HG03457 (cell line): ENCODE measurements around the gene MEGF6.

Source experiments
- ATAC-seq: cut with Tn5 transposase; IDR thresholded peaks from one replicate; pipeline ENCODE4 v1.9.1; 2021; ENCODE audit warnings: moderate number of reproducible peaks; ENCODE audit not compliant: unreplicated experiment

Gene MEGF6

GRCh38 chr1:3475839-3476573 lies 135.3 kb downstream of the MEGF6 start:
- ATAC-seq: no peak

DNA sequence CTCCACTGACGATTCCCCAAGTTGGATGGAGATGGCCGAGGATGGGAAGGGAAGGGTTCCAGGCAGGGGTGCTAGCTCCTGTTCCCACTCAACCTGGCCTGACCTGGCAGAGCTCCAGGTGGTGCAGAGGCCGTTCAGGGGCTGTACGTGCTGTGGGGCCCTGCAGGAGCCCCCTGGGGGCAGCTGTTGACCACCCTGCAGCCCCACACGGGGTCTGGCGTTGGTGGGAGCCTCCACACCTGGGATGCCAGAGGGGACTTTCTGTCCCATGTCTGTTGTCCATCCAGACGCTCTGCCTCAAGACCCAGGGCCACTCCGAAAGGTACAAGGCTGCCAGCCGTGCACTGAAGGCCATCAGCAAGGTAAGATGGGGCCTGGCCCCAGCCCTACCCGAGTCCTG lies 136.9 kb downstream of the MEGF6 start:
- no peak for ATAC-seq

- no peak for ATAC-seq
These were observed 137.3 kb downstream of the MEGF6 start for GRCh38 chr1:3474016-3474415.

DNA sequence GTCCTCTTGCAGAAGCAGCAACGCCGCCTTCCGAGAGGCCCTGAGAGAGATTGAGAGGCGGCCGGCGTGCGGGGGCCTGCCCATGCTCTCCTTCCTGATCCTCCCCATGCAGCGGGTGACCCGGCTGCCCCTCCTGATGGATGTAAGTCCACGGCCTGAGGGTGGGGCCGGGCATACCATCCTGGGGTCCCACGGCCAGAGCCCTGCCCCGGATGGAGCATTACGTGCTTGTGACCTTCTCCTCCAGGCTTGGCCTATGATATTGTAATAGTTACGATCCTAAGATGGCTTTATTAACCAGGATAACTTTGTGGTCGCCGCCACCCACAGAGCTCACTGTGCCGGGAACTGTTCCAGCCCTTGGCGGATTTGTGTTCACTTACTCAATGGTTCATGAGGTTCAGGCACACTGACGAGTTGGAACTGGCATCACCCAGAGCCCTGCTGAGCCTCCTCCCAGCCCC lies 137.9 kb downstream of the MEGF6 start:
- no peak for ATAC-seq

GRCh38 chr1:3472906-3473305 lies 138.4 kb downstream of the MEGF6 start:
- no peak for ATAC-seq

- no peak for ATAC-seq
These were observed 139.0 kb downstream of the MEGF6 start for GRCh38 chr1:3472088-3472850.

- no peak for ATAC-seq
These were observed 139.8 kb downstream of the MEGF6 start for GRCh38 chr1:3471356-3472087.

- ATAC-seq: no peak
These were observed 140.5 kb downstream of the MEGF6 start for GRCh38 chr1:3470650-3471355.

GRCh38 chr1:3469849-3470649 lies 141.3 kb downstream of the MEGF6 start:
- no peak for ATAC-seq

GRCh38 chr1:3469104-3469848 lies 142.0 kb downstream of the MEGF6 start:
- ATAC-seq: no peak

DNA sequence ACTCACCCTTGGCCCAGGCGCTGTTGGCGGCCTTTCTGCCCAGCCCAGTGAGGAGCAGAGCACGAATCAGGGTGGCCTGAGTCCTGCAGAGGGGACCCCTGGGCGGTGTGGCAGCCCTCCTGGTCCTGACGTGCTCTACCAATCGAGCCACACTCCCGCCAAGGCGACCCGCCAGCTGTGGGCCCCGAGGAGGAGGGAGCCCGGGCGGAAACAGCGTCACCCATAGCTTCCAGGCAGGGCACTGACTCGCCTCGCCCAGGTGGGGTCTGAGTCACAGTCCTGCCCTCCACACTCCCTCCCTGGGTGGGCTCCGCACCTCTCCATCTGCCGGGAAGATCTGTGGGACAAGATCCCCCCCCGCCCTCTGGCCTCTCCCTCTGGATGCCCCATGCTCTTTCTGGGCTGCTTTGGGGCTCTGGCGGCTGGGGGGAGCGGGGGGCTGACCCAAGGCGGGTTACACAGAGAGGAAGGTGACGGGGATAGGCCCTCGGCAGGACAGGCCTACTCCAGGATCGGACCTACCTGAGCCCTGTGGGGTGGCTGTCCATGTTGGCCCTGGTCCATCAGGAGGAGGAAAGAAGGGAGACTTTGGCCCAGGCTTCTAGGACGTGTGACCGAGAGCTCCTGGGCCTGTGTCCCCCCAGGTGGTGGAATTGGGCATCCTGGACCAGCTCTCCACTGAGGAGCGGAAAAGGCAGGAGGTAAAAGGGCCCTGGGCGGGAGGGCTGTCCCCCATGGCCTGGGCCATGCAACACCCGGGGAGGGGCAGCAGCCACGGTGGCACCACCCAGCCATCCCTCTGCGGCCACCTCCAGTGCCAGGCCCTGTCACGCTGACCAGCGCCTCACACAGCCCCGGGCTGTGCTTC lies 142.8 kb downstream of the MEGF6 start:
- no peak for ATAC-seq

GRCh38 chr1:3467096-3468036 lies 143.9 kb downstream of the MEGF6 start:
- ATAC-seq: no peak

GRCh38 chr1:3466366-3467075 lies 144.8 kb downstream of the MEGF6 start:
- no peak for ATAC-seq

DNA sequence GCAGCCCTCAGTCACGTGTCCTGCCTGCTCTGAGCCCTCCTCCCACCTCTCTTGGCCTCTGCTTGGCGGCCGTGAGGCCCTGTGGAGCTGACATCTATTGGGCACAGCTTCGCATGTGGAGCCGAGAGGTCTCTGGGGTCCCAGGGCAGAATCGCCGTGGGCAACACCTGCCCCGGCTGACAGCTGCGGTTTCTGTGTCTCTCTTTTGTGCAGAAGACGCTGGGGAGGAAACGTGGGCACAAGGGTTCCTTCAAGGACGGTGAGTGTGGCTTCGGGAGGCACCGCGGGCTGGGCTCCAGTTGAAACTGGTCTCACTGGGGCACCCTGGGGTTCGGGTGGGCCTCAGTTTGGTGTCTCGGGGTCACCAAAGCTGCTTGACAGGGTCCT lies 145.4 kb downstream of the MEGF6 start:
- ATAC-seq: no peak

DNA sequence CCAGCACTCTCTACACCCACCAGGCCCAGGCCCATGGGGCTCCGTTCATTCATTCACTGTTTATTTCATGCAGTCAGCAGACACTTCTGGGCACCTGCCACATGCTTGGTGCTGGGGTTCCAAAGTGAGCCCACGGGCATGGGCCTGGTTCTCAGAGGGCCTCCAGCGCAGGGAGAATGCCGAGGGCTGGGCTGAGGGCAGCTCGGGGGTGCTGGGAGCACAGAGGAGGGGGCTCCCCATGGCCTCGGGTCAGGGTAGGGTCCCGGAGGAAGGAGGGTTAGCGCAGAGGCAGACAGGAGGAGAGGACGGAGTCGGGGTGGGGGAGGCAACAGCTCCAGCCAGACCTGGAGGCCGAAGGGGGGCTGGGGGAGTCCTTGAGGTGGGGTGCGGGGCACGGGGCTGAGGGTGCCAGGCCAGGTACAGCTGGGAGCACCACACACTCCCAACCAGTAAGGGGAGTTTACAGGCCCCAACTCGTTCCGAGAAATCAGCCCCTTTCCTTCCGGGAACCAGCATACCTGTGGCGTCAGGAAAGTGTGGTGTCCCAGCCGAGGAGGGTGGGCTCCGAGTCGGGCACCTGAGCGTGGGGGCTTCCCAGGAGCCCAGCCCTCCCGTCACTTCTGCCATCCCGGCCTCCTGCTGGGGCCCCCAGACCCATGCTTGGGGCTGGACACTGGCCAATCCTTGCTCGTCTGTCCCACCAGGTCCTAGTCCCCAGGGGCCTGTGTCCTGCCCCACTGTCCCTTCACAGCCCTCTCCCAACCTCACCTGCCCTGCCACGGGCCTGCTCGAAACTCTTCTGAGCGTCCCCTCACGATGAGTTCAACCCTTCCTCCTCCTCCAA lies 146.0 kb downstream of the MEGF6 start:
- no peak for ATAC-seq

DNA sequence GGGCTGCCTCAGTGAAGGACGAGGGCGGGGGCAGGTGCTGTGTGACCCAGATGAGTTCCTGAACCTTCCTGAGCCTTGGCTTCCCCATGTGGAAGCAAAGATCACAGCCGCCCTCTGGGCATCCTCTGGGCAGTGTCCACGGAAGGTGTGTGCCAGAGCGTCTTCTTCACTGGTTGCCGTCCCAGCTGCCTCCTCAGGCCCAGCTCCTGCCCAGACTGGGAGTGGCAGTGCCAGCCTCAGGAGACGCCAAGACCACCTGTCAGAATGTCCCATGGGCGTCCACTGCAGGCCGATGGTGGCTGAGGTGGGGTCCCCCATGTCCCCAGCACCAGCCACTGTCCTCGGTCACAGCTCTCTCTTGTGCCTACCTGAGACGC lies 146.7 kb downstream of the MEGF6 start:
- no peak for ATAC-seq
